HG02970 (cell line): ENCODE results near the gene P2RY2.

ENCODE experiments used
- ATAC-seq: cut with Tn5 transposase; IDR thresholded peaks from one replicate; pipeline ENCODE4 v1.9.1; 2021; ENCODE audit warnings: mild to moderate bottlenecking, moderate library complexity, moderate number of reproducible peaks; ENCODE audit not compliant: unreplicated experiment, low FRiP score

The P2RY2 gene

GRCh38 chr11:73218106-73218829 is at the start of gene P2RY2:
P2RY2 (plus strand) TSS chr11:73218281; CDS start chr11:73234160, 15,879 bp downstream.
- no peak for ATAC-seq

GRCh38 chr11:73168925-73169579 is 49.0 kb upstream of the P2RY2 start:
- ATAC-seq: no peak

GRCh38 chr11:73170140-73170539 is 47.9 kb upstream of the P2RY2 start:
- ATAC-seq: no peak

- ATAC-seq: no peak
These were observed 46.5 kb upstream of the P2RY2 start for GRCh38 chr11:73171436-73172161.

GRCh38 chr11:73172992-73173656 is 45.0 kb upstream of the P2RY2 start:
- ATAC-seq: no peak

GRCh38 chr11:73173755-73174494 is 44.2 kb upstream of the P2RY2 start:
- no peak for ATAC-seq

- no peak for ATAC-seq
These were observed 43.6 kb upstream of the P2RY2 start for GRCh38 chr11:73174495-73174791.

- ATAC-seq: no peak
These were observed 42.4 kb upstream of the P2RY2 start for GRCh38 chr11:73175551-73176144.

- no peak for ATAC-seq
These were observed 41.8 kb upstream of the P2RY2 start for GRCh38 chr11:73176145-73176873.

GRCh38 chr11:73176874-73177155 is 41.3 kb upstream of the P2RY2 start:
- no peak for ATAC-seq

GRCh38 chr11:73177380-73177777 is 40.7 kb upstream of the P2RY2 start:
- ATAC-seq: no peak

- no peak for ATAC-seq
These were observed 40.1 kb upstream of the P2RY2 start for GRCh38 chr11:73177778-73178539.

GRCh38 chr11:73178681-73179080 is 39.4 kb upstream of the P2RY2 start:
- ATAC-seq: no peak

GRCh38 chr11:73182824-73183321 is 35.2 kb upstream of the P2RY2 start:
- no peak for ATAC-seq

- no peak for ATAC-seq
These were observed 33.0 kb upstream of the P2RY2 start for GRCh38 chr11:73184953-73185671.

GRCh38 chr11:73185680-73186293 is 32.3 kb upstream of the P2RY2 start:
- no peak for ATAC-seq

- no peak for ATAC-seq
These were observed 31.7 kb upstream of the P2RY2 start for GRCh38 chr11:73186294-73186850.
